Hematopoietic multipotent progenitor cell treated with erythropoietin and hydrocortisone succinate and interleukin-3 and kit ligand, for 6 days (in vitro differentiated cells): ENCODE results near the gene HES3.
A peak's percentile ranks its signal among the peaks of the same experiment; 100 is the strongest.

Experiments
- DNase-seq: peaks from one replicate; pipeline ENCODE4 v3.0.0-alpha.2; 2015

HES3 gene

GRCh38 chr1:6281511-6282402 lies 37.8 kb downstream of the HES3 start:
- peak; percentile 14 for DNase-seq

- DNase-seq, result no peak
Measured at GRCh38 chr1:6282577-6283270, 38.7 kb downstream of the HES3 start.

- no peak for DNase-seq
Measured at GRCh38 chr1:6285336-6285735, 41.4 kb downstream of the HES3 start.

GRCh38 chr1:6286266-6286665 lies 42.3 kb downstream of the HES3 start:
- no peak for DNase-seq

GRCh38 chr1:6287029-6287428 lies 43.0 kb downstream of the HES3 start:
- no peak for DNase-seq

GRCh38 chr1:6287431-6287886 lies 43.5 kb downstream of the HES3 start:
- no peak for DNase-seq

GRCh38 chr1:6288026-6288425 lies 44.0 kb downstream of the HES3 start:
- no peak for DNase-seq

- peak; percentile 48 for DNase-seq
Measured at GRCh38 chr1:6288665-6289064, 44.7 kb downstream of the HES3 start.

- DNase-seq, result no peak
Measured at GRCh38 chr1:6292102-6292501, 48.1 kb downstream of the HES3 start.

GRCh38 chr1:6294080-6294889 lies 50.3 kb downstream of the HES3 start:
- no peak for DNase-seq

- peak; percentile 31 for DNase-seq
Measured at GRCh38 chr1:6294890-6295556, 51.0 kb downstream of the HES3 start.
